GM23248 (cell line): ENCODE results near the gene PEPD.

Experiments used
- EZH2 ChIP-seq: fragments of 200-600 bp; sonication (generic); IDR thresholded peaks from 2 replicates; pipeline ENCODE4 v1.6.1; 2018; ENCODE audit warnings: antibody characterized with exemption, mild to moderate bottlenecking; ENCODE audit not compliant: insufficient read depth, poor library complexity, severe bottlenecking
- EZH2phosphoT487 ChIP-seq: fragments of 200-600 bp; sonication (generic); IDR thresholded peaks from 2 replicates; pipeline ENCODE4 v1.6.1; 2018; ENCODE audit warnings: antibody characterized with exemption, moderate library complexity, mild to moderate bottlenecking, low read depth; ENCODE audit not compliant: insufficient read depth

DNA sequence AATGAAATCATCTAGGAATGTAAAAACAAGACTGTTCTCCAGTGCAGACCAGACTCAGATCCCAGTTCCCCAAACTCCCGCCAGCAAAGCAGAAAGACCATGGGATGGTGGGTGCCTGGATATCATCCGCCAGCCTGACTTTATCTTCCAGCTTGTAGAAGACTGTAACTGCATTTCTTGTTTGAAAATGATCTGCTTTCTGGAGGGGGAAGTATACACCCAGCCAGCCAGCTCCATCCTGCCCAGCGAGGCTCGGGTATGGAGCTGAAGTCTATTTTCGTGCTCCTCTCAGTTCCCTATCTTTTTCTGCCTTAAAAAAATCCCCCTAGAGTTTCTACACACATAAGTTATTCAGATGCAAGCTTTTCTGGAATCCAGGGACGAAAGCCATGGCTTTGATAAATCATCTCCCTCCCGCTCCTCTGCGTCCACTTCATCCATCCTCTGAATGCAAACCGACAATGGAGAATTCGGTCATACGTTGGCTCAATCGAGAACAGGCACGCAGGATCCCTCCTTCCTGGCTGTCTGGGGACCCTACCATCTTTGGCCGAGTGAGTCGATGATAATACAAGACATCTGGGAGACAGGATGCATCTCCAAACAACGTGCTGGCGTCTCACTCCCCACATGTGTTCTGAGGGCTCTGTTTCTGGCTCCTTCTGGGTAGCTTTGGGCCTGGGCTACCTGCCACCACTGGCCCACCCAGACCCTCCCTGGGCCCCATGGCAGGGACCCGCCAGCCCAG, 116.9 kb downstream of the PEPD start:
- TF ChIP-seq EZH2phosphoT487 (no peak), EZH2 (no peak)
